ENCODE measurements around the gene CADPS. TPM values are rescaled to one million over a fixed set of nuclear protein-coding genes. Genes with fewer than 3 reads are reported as not detected.

The CADPS gene
- polyA plus RNA-seq, 1 experiment = not detected

- H3K27me3 ChIP-seq (ENCODE audit: control insufficient read depth, insufficient read depth, low read length) = no peaks in the 10 kb centered on the region
- CTCF ChIA-PET = no interaction called here
- H3K36me3 ChIP-seq (ENCODE audit: control insufficient read depth, insufficient read depth, low read length) = no peaks in the 10 kb centered on the region
- no peak for DNase-seq (ENCODE audit: low read depth)
- H3K4me3 ChIP-seq (ENCODE audit: low read depth, low read length) = no peak overlapping the region
- POLR2A ChIA-PET = no interaction called here
- TF ChIP-seq, protein P1, sequence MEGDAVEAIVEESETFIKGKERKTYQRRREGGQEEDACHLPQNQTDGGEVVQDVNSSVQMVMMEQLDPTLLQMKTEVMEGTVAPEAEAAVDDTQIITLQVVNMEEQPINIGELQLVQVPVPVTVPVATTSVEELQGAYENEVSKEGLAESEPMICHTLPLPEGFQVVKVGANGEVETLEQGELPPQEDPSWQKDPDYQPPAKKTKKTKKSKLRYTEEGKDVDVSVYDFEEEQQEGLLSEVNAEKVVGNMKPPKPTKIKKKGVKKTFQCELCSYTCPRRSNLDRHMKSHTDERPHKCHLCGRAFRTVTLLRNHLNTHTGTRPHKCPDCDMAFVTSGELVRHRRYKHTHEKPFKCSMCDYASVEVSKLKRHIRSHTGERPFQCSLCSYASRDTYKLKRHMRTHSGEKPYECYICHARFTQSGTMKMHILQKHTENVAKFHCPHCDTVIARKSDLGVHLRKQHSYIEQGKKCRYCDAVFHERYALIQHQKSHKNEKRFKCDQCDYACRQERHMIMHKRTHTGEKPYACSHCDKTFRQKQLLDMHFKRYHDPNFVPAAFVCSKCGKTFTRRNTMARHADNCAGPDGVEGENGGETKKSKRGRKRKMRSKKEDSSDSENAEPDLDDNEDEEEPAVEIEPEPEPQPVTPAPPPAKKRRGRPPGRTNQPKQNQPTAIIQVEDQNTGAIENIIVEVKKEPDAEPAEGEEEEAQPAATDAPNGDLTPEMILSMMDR (IDR thresholded peaks at IDR 0.05; ENCODE audit: insufficient read depth, low read depth, low read length) = no peak
These were observed 137.8 kb downstream of the CADPS start for GRCh38 chr3:62737449-62737848.

GRCh38 chr3:62735510-62735909, 139.7 kb downstream of the CADPS start:
- TF ChIP-seq, protein P1 (IDR thresholded peaks at IDR 0.05; ENCODE audit: insufficient read depth, low read depth, low read length) = no peak
- ChIA-PET CTCF (no interaction called here), POLR2A (no interaction called here)
- Histone ChIP-seq H3K4me3 (ENCODE audit: low read depth, low read length) (no peak overlapping the region), H3K27me3 (ENCODE audit: control insufficient read depth, insufficient read depth, low read length) (no peaks in the 10 kb centered on the region), H3K36me3 (ENCODE audit: control insufficient read depth, insufficient read depth, low read length) (no peaks in the 10 kb centered on the region)
- no peak for DNase-seq (ENCODE audit: low read depth)

GRCh38 chr3:62732183-62732904, 142.9 kb downstream of the CADPS start:
- Histone ChIP-seq H3K4me3 (ENCODE audit: low read depth, low read length) (no peak overlapping the region), H3K36me3 (ENCODE audit: control insufficient read depth, insufficient read depth, low read length) (no peaks in the 10 kb centered on the region), H3K27me3 (ENCODE audit: control insufficient read depth, insufficient read depth, low read length) (no peaks in the 10 kb centered on the region)
- DNase-seq (ENCODE audit: low read depth) = no peak
- ChIA-PET CTCF (no interaction called here), POLR2A (no interaction called here)
- TF ChIP-seq, protein P1 (IDR thresholded peaks at IDR 0.05; ENCODE audit: insufficient read depth, low read depth, low read length) = no peak

DNA sequence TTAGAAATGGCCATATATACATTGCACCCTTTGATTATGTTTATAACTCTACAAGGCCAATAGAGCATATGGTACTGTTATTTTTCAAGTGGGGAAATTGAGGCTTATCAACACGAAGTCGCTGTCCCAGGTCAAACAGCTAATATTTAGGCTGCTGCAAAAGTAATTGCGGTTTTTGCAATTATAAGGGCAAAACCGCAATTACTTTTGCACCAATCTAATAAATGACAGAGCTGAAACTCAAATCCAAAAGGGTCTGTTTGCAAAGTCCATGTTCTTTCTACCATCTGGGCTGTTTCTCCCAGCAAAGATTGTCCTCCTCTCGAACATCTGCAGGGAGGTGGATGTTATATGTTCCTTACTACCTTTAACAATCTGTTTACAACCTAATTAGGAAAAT, 147.2 kb downstream of the CADPS start:
- ChIA-PET CTCF (no interaction called here), POLR2A (no interaction called here)
- no peak overlapping the region for H3K4me3 ChIP-seq (ENCODE audit: low read depth, low read length)
- H3K27me3 ChIP-seq (ENCODE audit: control insufficient read depth, insufficient read depth, low read length) = no peaks in the 10 kb centered on the region
- no peaks in the 10 kb centered on the region for H3K36me3 ChIP-seq (ENCODE audit: control insufficient read depth, insufficient read depth, low read length)
- TF ChIP-seq, protein P1 (IDR thresholded peaks at IDR 0.05; ENCODE audit: insufficient read depth, low read depth, low read length) = no peak
- DNase-seq (ENCODE audit: low read depth) = no peak

DNA sequence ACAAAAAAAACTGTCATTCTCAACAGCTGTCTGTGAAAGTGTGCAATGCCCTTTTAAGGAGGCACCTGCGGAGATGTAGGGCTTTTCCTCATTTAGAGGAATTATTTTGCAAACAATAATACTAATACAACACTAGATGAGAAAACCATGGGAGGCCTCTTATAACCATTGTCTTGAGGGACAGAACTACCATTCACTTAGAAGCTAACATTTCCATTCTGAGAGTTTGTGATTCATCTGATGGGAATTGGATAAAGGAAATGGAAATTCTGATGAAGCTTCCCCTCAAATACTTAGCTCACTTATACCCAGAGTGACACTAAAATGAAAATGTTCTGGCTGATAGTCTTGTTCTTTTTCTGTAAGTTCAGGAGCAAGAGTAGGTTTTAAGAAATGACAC, 147.7 kb downstream of the CADPS start:
- CTCF ChIA-PET = no interaction called here
- POLR2A ChIA-PET = no interaction called here
- no peak for DNase-seq (ENCODE audit: low read depth)
- Histone ChIP-seq H3K4me3 (ENCODE audit: low read depth, low read length) (no peak overlapping the region), H3K27me3 (ENCODE audit: control insufficient read depth, insufficient read depth, low read length) (no peaks in the 10 kb centered on the region), H3K36me3 (ENCODE audit: control insufficient read depth, insufficient read depth, low read length) (no peaks in the 10 kb centered on the region)
- TF ChIP-seq, protein P1 (IDR thresholded peaks at IDR 0.05; ENCODE audit: insufficient read depth, low read depth, low read length) = no peak
